ENCODE data around the gene CNTD1.
"Not testable (repeated sequence)": the region's sequence is repeated elsewhere in the genome, so short reads cannot be mapped to it uniquely, and the experiment has no call there.

The CNTD1 gene

GRCh38 chr17:42846594-42847280 lies 48.1 kb downstream of the CNTD1 start:
- DNase-seq, result no peak

- no peak for DNase-seq
Measured at GRCh38 chr17:42848093-42848492, 49.4 kb downstream of the CNTD1 start.

- no peak for DNase-seq
Measured at GRCh38 chr17:42849031-42849430, 50.4 kb downstream of the CNTD1 start.

DNA sequence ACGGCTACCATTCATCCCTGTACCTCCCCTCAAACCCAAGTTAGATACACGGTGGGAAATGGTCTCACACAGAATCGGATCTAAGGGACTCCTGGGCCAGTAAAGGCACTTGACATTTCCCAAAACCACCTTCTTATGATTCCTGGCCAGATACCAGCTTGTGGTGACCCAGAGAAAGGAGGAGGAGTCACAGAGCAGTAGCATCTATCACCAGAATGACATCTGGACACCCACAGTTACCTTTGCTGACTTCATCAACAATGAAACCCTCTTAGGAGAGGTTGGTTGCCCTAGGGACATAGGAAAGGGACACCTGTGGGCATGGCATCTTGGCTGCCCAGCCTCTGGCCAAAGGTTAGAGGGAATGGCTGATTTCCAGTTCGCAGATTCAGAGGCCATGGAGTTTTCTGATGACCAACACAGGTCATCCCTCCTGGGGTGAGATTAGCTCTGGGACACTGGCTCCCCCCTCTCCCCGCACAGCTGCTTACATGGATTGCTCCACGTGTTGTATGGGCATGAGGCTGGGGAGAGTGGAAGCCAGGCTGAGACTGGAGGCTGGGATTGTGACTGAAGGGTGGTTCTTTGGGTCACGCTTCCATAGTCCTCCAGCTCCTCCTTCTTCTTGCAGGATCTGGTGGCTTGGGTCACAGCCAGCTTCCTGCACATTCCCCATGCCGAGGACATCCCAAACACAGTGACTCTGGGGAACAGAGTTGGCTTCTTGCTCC lies 51.0 kb downstream of the CNTD1 start:
- DNase-seq, result no peak

- no peak for DNase-seq
Measured at GRCh38 chr17:42850954-42851353, 52.3 kb downstream of the CNTD1 start, which contains the start of gene AOC3. Gene AOC3, plus strand, starts transcription at chr17:42851199. Its CDS starts 145 bp downstream, at chr17:42851344.

DNA sequence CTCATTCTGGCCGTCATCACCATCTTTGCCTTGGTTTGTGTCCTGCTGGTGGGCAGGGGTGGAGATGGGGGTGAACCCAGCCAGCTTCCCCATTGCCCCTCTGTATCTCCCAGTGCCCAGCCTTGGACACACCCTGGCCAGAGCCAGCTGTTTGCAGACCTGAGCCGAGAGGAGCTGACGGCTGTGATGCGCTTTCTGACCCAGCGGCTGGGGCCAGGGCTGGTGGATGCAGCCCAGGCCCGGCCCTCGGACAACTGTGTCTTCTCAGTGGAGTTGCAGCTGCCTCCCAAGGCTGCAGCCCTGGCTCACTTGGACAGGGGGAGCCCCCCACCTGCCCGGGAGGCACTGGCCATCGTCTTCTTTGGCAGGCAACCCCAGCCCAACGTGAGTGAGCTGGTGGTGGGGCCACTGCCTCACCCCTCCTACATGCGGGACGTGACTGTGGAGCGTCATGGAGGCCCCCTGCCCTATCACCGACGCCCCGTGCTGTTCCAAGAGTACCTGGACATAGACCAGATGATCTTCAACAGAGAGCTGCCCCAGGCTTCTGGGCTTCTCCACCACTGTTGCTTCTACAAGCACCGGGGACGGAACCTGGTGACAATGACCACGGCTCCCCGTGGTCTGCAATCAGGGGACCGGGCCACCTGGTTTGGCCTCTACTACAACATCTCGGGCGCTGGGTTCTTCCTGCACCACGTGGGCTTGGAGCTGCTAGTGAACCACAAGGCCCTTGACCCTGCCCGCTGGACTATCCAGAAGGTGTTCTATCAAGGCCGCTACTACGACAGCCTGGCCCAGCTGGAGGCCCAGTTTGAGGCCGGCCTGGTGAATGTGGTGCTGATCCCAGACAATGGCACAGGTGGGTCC lies 52.9 kb downstream of the CNTD1 start:
- DNase-seq, result not testable (repeated sequence)

DNA sequence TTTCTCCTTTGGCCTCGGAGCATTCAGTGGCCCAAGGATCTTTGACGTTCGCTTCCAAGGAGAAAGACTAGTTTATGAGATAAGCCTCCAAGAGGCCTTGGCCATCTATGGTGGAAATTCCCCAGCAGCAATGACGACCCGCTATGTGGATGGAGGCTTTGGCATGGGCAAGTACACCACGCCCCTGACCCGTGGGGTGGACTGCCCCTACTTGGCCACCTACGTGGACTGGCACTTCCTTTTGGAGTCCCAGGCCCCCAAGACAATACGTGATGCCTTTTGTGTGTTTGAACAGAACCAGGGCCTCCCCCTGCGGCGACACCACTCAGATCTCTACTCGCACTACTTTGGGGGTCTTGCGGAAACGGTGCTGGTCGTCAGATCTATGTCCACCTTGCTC lies 53.7 kb downstream of the CNTD1 start:
- DNase-seq, result no peak

- DNase-seq, result no peak
Measured at GRCh38 chr17:42853004-42853403, 54.3 kb downstream of the CNTD1 start.

DNA sequence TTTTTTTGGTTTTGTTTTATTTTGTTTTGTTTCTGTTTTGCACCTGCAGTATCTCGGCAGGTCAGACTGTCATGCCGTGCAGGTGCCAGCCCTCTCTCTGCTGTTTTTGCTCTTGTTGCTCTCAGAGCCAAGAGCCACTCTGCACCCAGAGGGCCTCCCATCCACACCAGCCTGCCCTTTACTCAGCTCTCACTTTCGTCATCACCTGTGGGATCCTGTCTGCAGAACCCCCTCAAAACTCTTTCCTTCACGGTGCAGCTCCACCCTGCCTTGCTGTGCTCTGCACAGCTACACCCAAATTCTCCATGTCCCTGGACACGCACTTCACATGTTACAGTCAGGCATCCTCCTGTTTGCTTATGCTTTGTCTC lies 54.9 kb downstream of the CNTD1 start:
- no peak for DNase-seq

DNA sequence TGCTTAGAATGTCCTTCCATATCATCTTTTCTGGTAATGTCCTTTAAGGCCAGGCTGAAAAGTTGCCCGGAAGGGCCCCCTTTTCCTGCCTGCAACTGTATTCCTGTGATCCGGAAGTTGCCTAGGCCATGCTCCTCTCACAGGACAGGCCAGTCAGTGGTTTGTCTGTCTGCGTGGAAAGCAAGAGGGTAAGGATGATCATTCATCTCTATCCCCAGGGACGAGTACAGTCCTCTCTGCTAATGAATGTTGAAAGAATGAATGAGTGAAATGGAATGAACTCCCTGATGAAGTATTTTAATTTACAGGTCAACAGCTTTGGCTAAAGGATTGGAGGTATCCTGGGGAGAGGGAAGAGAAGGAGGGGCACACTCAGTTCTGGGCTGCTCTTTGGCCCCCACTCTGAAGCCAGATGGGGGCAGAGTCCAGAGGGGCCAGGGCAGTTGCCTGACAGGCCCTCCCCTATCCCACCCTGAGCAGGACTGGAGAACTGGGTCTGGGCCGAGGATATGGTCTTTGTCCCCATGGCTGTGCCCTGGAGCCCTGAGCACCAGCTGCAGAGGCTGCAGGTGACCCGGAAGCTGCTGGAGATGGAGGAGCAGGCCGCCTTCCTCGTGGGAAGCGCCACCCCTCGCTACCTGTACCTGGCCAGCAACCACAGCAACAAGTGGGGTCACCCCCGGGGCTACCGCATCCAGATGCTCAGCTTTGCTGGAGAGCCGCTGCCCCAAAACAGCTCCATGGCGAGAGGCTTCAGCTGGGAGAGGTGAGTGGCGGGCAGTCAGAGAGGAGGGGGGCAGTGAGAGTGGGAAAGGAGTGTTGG lies 55.5 kb downstream of the CNTD1 start:
- no peak for DNase-seq

DNA sequence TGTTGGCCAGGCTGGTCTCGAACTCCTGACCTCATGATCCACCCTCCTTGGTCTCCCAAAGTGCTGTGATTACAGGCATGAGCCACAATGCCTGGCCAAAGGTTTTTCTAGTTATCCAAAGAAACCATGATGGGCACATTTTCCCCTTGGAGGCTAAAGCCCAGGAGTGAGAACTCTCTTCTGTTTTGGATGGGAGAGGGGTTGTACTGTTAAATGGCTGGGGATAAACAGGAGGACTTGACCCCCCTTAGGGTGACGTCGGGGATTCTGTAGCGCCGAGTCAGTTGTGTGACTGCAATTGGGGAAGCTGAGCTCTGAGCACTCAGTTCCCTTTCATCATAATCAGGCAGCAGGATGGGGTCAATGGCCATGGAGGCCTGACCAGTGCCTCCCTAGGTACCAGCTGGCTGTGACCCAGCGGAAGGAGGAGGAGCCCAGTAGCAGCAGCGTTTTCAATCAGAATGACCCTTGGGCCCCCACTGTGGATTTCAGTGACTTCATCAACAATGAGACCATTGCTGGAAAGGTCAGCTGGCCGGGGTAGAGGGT lies 56.5 kb downstream of the CNTD1 start:
- no peak for DNase-seq

DNA sequence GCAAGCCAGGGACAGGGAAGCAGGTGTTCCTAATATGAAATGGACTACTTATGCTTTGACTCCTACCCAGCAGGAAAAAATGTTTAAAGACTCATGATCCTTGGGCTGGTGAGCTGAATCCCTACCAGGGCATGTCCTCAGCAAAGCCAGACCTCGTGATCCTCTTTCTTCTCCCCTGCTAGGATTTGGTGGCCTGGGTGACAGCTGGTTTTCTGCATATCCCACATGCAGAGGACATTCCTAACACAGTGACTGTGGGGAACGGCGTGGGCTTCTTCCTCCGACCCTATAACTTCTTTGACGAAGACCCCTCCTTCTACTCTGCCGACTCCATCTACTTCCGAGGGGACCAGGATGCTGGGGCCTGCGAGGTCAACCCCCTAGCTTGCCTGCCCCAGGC lies 57.4 kb downstream of the CNTD1 start:
- DNase-seq, result not testable (repeated sequence)

DNA sequence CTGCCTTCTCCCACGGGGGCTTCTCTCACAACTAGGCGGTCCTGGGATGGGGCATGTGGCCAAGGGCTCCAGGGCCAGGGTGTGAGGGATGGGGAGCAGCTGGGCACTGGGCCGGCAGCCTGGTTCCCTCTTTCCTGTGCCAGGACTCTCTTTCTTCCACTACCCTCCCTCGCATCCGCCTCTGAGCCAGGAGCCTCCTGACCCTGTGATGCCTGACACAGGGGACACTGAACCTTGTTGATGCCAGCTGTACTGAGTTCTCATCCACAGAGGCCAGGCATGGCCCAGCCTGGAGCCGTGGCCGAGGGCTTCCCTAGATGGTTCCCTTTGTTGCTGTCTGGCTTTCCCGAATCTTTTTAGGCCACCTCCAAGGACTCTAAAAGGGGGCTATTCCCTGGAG lies 57.9 kb downstream of the CNTD1 start:
- not testable (repeated sequence) for DNase-seq

GRCh38 chr17:42857389-42857788 lies 58.7 kb downstream of the CNTD1 start:
- DNase-seq, result no peak

Measured in CD4-positive, alpha-beta T cell treated with Interferon alpha-2 for 1 hour (primary cell).